Skeletal muscle tissue (tissue), 4 donors: ENCODE data around the gene NDC80. TPM values are rescaled to one million over a fixed set of nuclear protein-coding genes. Genes with fewer than 3 reads are reported as not detected.

Experiments
- H3K27ac ChIP-seq: one replicate; pipeline ENCODE4 v1.7.0; 2013; ENCODE audit warnings: mild to moderate bottlenecking, low read depth, low read length, inconsistent platforms
- H3K27me3 ChIP-seq, 3 donors: one replicate each; pipeline ENCODE4 v1.7.0; 2013; ENCODE audit warnings: low read length in 3 of 3; ENCODE audit not compliant: control insufficient read depth in 3 of 3, insufficient read depth in 3 of 3
- H3K36me3 ChIP-seq, 3 donors: one replicate each; pipeline ENCODE4 v1.7.0; 2013; ENCODE audit warnings: low read length in 3 of 3; ENCODE audit not compliant: control insufficient read depth in 3 of 3, insufficient read depth in 3 of 3
- H3K4me1 ChIP-seq, 3 donors: one replicate each; pipeline ENCODE4 v1.7.0; 2013; ENCODE audit warnings: low read length in 3 of 3, mild to moderate bottlenecking in 3 of 3; ENCODE audit not compliant: control insufficient read depth in 3 of 3, insufficient read depth in 3 of 3
- H3K4me3 ChIP-seq, 3 donors: one replicate each; pipeline ENCODE4 v1.7.0; 2013; ENCODE audit warnings: low read length in 3 of 3
- H3K9ac ChIP-seq, 3 donors: one replicate each; pipeline ENCODE4 v1.7.0; 2013; ENCODE audit warnings: low read length in 3 of 3, mild to moderate bottlenecking in 3 of 3, moderate library complexity in 2 of 3, low read depth in 1 of 3
- H3K9me3 ChIP-seq, 3 donors: one replicate each; pipeline ENCODE4 v1.7.0; 2013; ENCODE audit warnings: low read length in 3 of 3; ENCODE audit not compliant: control insufficient read depth in 3 of 3
- total RNA-seq: library from RNA; depleted of rRNA; stranded (reverse); fragments of >200 nt; gene quantifications from one replicate; pipeline ENCODE4 v1.2.3, GENCODE V29; 2014
- donor health status: Osteomylitis.

NDC80 gene
- total RNA-seq, 1 donor from 2014 or later = 6.8 TPM

GRCh38 chr18:2610549-2610948 is 39.2 kb downstream of the NDC80 start:
- Histone ChIP-seq H3K27ac (no peak overlapping the region), H3K9me3 (no peaks in the 10 kb centered on the region), H3K4me1 (no peaks in the 10 kb centered on the region), H3K9ac (no peak overlapping the region), H3K27me3 (no peaks in the 10 kb centered on the region), H3K36me3 (no peaks in the 10 kb centered on the region), H3K4me3 (no peak overlapping the region)

GRCh38 chr18:2612996-2613395 is 41.6 kb downstream of the NDC80 start:
- Histone ChIP-seq H3K27me3 (no peaks in the 10 kb centered on the region), H3K4me3 (no peak overlapping the region), H3K36me3 (no peaks in the 10 kb centered on the region), H3K4me1 (no peaks in the 10 kb centered on the region), H3K27ac (no peak overlapping the region), H3K9me3 (no peaks in the 10 kb centered on the region), H3K9ac (no peak overlapping the region)

GRCh38 chr18:2617401-2617998 is 46.1 kb downstream of the NDC80 start:
- no peaks in the 10 kb centered on the region for H3K9me3 ChIP-seq
- no peaks in the 10 kb centered on the region for H3K27me3 ChIP-seq
- H3K27ac ChIP-seq = no peak overlapping the region
- H3K36me3 ChIP-seq = no peaks in the 10 kb centered on the region
- no peaks in the 10 kb centered on the region for H3K4me1 ChIP-seq
- H3K4me3 ChIP-seq = no peak overlapping the region
- H3K9ac ChIP-seq = no peak overlapping the region

GRCh38 chr18:2618009-2618408 is 46.7 kb downstream of the NDC80 start:
- no peaks in the 10 kb centered on the region for H3K36me3 ChIP-seq
- H3K9me3 ChIP-seq = no peaks in the 10 kb centered on the region
- no peak overlapping the region for H3K27ac ChIP-seq
- no peaks in the 10 kb centered on the region for H3K4me1 ChIP-seq
- no peak overlapping the region for H3K9ac ChIP-seq
- no peaks in the 10 kb centered on the region for H3K27me3 ChIP-seq
- no peak overlapping the region for H3K4me3 ChIP-seq

- Histone ChIP-seq H3K27me3 (no peaks in the 10 kb centered on the region), H3K9me3 (no peaks in the 10 kb centered on the region), H3K9ac (no peak overlapping the region), H3K4me3 (no peak overlapping the region), H3K4me1 (no peaks in the 10 kb centered on the region), H3K36me3 (no peaks in the 10 kb centered on the region), H3K27ac (no peak overlapping the region)
Measured at GRCh38 chr18:2625217-2625616, 53.9 kb downstream of the NDC80 start.

GRCh38 chr18:2627821-2628276 is 56.5 kb downstream of the NDC80 start:
- Histone ChIP-seq H3K4me3 (no peak overlapping the region), H3K9me3 (no peaks in the 10 kb centered on the region), H3K36me3 (no peaks in the 10 kb centered on the region), H3K27me3 (no peaks in the 10 kb centered on the region), H3K4me1 (no peaks in the 10 kb centered on the region), H3K27ac (no peak overlapping the region), H3K9ac (no peak overlapping the region)

- Histone ChIP-seq H3K27me3 (no peaks in the 10 kb centered on the region), H3K4me3 (no peak overlapping the region), H3K9me3 (no peaks in the 10 kb centered on the region), H3K9ac (no peak overlapping the region), H3K4me1 (no peaks in the 10 kb centered on the region), H3K36me3 (no peaks in the 10 kb centered on the region), H3K27ac (no peak overlapping the region)
Measured at GRCh38 chr18:2629003-2629402, 57.6 kb downstream of the NDC80 start.

GRCh38 chr18:2635586-2635985 is 64.2 kb downstream of the NDC80 start:
- Histone ChIP-seq H3K27ac (no peak overlapping the region), H3K4me3 (no peak overlapping the region), H3K9me3 (no peaks in the 10 kb centered on the region), H3K36me3 (no peaks in the 10 kb centered on the region), H3K4me1 (peaks cover 0 to 2% (median 0%) of the 10 kb centered on the region in 3 donors), H3K27me3 (no peaks in the 10 kb centered on the region), H3K9ac (no peak overlapping the region)

- Histone ChIP-seq H3K36me3 (no peaks in the 10 kb centered on the region), H3K4me1 (peaks cover 0 to 2% (median 0%) of the 10 kb centered on the region in 3 donors), H3K27me3 (no peaks in the 10 kb centered on the region), H3K9ac (peak overlapping the region in 1 of 3 donors; percentile 40), H3K4me3 (peak overlapping the region in 1 of 3 donors; percentile 23), H3K9me3 (no peaks in the 10 kb centered on the region), H3K27ac (peak overlapping the region; percentile 42)
Measured at GRCh38 chr18:2636126-2636631, 64.8 kb downstream of the NDC80 start.

GRCh38 chr18:2641638-2642037 is 70.3 kb downstream of the NDC80 start:
- no peaks in the 10 kb centered on the region for H3K36me3 ChIP-seq
- H3K9me3 ChIP-seq = no peaks in the 10 kb centered on the region

More at GRCh38 chr18:2641638-2642037, 70.3 kb downstream of the NDC80 start:
- Histone ChIP-seq H3K4me3 (peak overlapping the region in 1 of 3 donors; percentile 51), H3K27ac (no peak overlapping the region), H3K9ac (no peak overlapping the region), H3K27me3 (peaks cover 0 to 2% (median 0%) of the 10 kb centered on the region in 3 donors), H3K4me1 (no peaks in the 10 kb centered on the region)
